Upper lobe of right lung (tissue), 1 donor: ENCODE measurements around the gene EPB41L1. TPM values are rescaled to one million over a fixed set of nuclear protein-coding genes. Genes with fewer than 3 reads are reported as not detected.

ENCODE experiments used
- ATAC-seq: fragments of 200-7000 bp; cut with Tn5 transposase; one replicate; pipeline ENCODE4 v1.9.1; 2020; ENCODE audit warnings: mild to moderate bottlenecking, moderate library complexity
- DNase-seq: peaks from one replicate; pipeline ENCODE4 v3.0.0-alpha.2; 2020
- H3K27ac ChIP-seq: fragments of 200-600 bp; one replicate; pipeline ENCODE4 v1.8.0; 2022
- H3K27me3 ChIP-seq: fragments of 200-600 bp; one replicate; pipeline ENCODE4 v1.8.0; 2022; ENCODE audit warnings: mild to moderate bottlenecking
- H3K36me3 ChIP-seq: fragments of 200-600 bp; one replicate; pipeline ENCODE4 v1.8.0; 2022
- H3K4me1 ChIP-seq: fragments of 200-600 bp; one replicate; pipeline ENCODE4 v1.8.0; 2022
- H3K4me3 ChIP-seq: fragments of 200-600 bp; one replicate; pipeline ENCODE4 v1.8.0; 2022; ENCODE audit warnings: mild to moderate bottlenecking
- H3K9me3 ChIP-seq: fragments of 200-600 bp; one replicate; pipeline ENCODE4 v1.8.0; 2022
- intact Hi-C: fragments of 100-400 bp; cut with DNase I; formaldehyde crosslinking; loops from one replicate; pipeline ENCODE4 v1.11.0; 2022
- total RNA-seq: library from RNA; stranded (reverse); fragmentation: NEBNext Ultra II Directional; extraction: Animal tissue kit (Norgen Biotek cat#: 25700); gene quantifications from one replicate; pipeline ENCODE4 v1.2.1, GENCODE V29; 2021
- TF ChIP-seq, protein P1 (sequence below): fragments of 200-600 bp; IDR thresholded peaks from one replicate; pipeline ENCODE4 v1.8.0; 2022; ENCODE audit warnings: antibody characterized with exemption
- donor health status: DM: no; HTN: yes; CAD: no; lungs with severe emphysema.

EPB41L1 gene
- total RNA-seq, 1 donor from 2014 or later: 61.4 TPM

GRCh38 chr20:36197271-36197670 lies 42.7 kb downstream of the EPB41L1 start:
- DNase-seq: no peak
- H3K36me3 ChIP-seq: peaks cover 46% of the 10 kb centered on the region
- H3K9me3 ChIP-seq: no peaks in the 10 kb centered on the region
- H3K27ac ChIP-seq: no peak overlapping the region
- no peaks in the 10 kb centered on the region for H3K27me3 ChIP-seq
- intact Hi-C loops: no loop called here
- no peak for ATAC-seq
- no peaks in the 10 kb centered on the region for H3K4me1 ChIP-seq
- TF ChIP-seq, protein P1, sequence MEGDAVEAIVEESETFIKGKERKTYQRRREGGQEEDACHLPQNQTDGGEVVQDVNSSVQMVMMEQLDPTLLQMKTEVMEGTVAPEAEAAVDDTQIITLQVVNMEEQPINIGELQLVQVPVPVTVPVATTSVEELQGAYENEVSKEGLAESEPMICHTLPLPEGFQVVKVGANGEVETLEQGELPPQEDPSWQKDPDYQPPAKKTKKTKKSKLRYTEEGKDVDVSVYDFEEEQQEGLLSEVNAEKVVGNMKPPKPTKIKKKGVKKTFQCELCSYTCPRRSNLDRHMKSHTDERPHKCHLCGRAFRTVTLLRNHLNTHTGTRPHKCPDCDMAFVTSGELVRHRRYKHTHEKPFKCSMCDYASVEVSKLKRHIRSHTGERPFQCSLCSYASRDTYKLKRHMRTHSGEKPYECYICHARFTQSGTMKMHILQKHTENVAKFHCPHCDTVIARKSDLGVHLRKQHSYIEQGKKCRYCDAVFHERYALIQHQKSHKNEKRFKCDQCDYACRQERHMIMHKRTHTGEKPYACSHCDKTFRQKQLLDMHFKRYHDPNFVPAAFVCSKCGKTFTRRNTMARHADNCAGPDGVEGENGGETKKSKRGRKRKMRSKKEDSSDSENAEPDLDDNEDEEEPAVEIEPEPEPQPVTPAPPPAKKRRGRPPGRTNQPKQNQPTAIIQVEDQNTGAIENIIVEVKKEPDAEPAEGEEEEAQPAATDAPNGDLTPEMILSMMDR: no peak
- H3K4me3 ChIP-seq: no peak overlapping the region

DNA sequence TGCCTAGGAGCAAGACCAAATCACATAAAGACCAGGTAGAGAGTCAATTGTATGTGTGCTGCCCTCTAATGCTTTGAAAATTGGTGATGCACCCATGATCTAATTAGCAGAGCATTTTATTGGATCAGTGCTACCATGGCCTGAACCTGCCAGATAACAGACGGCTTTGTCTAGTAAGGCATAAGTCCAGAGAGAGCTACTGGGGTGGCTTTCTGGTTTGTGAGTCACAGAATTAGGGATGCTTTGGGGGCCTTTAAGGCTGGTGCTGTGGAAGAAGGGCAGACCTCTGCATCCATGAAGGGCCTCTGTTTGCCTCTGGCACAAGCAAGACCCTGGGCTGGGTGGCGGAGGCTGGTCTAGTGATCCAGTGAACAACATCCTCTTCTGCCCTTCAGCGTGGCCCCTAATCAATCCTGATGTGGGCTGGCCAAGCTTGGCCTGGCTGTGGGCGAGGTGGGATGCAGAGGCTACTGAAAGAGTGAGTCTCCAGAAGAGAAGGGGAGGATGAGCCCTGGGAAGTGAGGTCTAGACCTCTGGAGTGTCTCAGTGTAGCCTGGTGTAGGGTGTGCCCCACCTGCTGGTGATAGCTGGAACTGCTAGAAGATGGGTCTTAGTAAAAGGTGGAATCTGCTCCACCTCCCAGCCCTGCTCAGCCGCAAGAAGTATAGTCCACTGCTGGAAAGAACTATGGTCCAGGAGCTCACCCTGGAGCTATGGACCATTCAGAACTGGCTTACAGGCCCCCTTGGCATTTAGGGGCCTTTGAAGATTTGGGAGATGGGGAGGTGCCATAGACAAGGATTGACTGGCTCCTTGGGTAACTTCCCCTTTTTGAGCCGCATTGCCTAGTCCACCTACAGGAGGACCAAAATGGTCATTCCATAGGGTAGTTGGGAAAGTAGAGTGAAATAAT lies 45.1 kb downstream of the EPB41L1 start:
- H3K36me3 ChIP-seq: peaks cover 32% of the 10 kb centered on the region
- TF ChIP-seq, protein P1: peak; percentile 96
- no peak overlapping the region for H3K4me3 ChIP-seq
- H3K27ac ChIP-seq: peak overlapping the region; percentile 24
- intact Hi-C loops: loop anchor here (10.0 kb wide), 1 partner anchor 245 kb away; no protein-coding TSS in a partner anchor
- no peaks in the 10 kb centered on the region for H3K27me3 ChIP-seq
- no peaks in the 10 kb centered on the region for H3K9me3 ChIP-seq
- DNase-seq: peak; percentile 74
- ATAC-seq: peak; percentile 88
- peaks cover 5% of the 10 kb centered on the region for H3K4me1 ChIP-seq

- intact Hi-C loops: loop anchor here (10.0 kb wide), 1 partner anchor 244 kb away; no protein-coding TSS in a partner anchor
Observed at GRCh38 chr20:36200451-36200850, 45.9 kb downstream of the EPB41L1 start.

GRCh38 chr20:36201198-36201597 lies 46.7 kb downstream of the EPB41L1 start:
- TF ChIP-seq, protein P1: no peak
- Histone ChIP-seq H3K27me3 (no peaks in the 10 kb centered on the region), H3K4me1 (peaks cover 5% of the 10 kb centered on the region), H3K9me3 (no peaks in the 10 kb centered on the region), H3K36me3 (peaks cover 17% of the 10 kb centered on the region), H3K27ac (no peak overlapping the region), H3K4me3 (no peak overlapping the region)
- no peak for DNase-seq
- no peak for ATAC-seq
- intact Hi-C loops: loop anchor here (10.0 kb wide), 1 partner anchor 244 kb away; no protein-coding TSS in a partner anchor

More at GRCh38 chr20:36200451-36200850, 45.9 kb downstream of the EPB41L1 start:
- peaks cover 5% of the 10 kb centered on the region for H3K4me1 ChIP-seq
- no peak overlapping the region for H3K4me3 ChIP-seq
- H3K27me3 ChIP-seq: no peaks in the 10 kb centered on the region
- TF ChIP-seq, protein P1: no peak
- no peak overlapping the region for H3K27ac ChIP-seq
- H3K9me3 ChIP-seq: no peaks in the 10 kb centered on the region
- DNase-seq (no peak), ATAC-seq (no peak)
- peaks cover 24% of the 10 kb centered on the region for H3K36me3 ChIP-seq

- Histone ChIP-seq H3K9me3 (no peaks in the 10 kb centered on the region), H3K27ac (no peak overlapping the region), H3K4me3 (no peak overlapping the region), H3K27me3 (no peaks in the 10 kb centered on the region), H3K36me3 (peaks cover 24% of the 10 kb centered on the region), H3K4me1 (peaks cover 5% of the 10 kb centered on the region)
- TF ChIP-seq, protein P1: peak; percentile 97
- ATAC-seq (peak; percentile 85), DNase-seq (peak; percentile 82)
- intact Hi-C loops: loop anchor here (10.0 kb wide), 1 partner anchor 242 kb away; no protein-coding TSS in a partner anchor
Observed at GRCh38 chr20:36202891-36203338, 48.4 kb downstream of the EPB41L1 start.
